H1 (cell line): ENCODE data around the gene TEKTIP1. TPM values are rescaled to one million over a fixed set of nuclear protein-coding genes. Genes with fewer than 3 reads are reported as not detected.

ENCODE experiments used
- CTCF ChIA-PET: fragments of 300-600 bp; sonication (Branson Sonifier 250); formaldehyde crosslinking; loops from one replicate; lab custom pipeline; 2021; ENCODE audit not compliant: partially characterized antibody; lab: Charles Lee
- POLR2A ChIA-PET: fragments of 300-600 bp; sonication (Branson Sonifier 250); formaldehyde crosslinking; loops from one replicate; lab custom pipeline; 2021; ENCODE audit warnings: inconsistent platforms; ENCODE audit not compliant: partially characterized antibody; lab: Charles Lee
- DNase-seq, 2 experiments: peaks; one replicate each; pipeline versions ENCODE4 v3.0.0 to v3.0.0-alpha.2; 2010 to 2022; ENCODE audit warnings: low spot score in 2 of 2, low read depth in 1 of 2, mixed read lengths in 1 of 2
- FAIRE-seq: peaks from 2 replicates; lab custom pipeline; 2011; peaks lifted over from hg19 to GRCh38; lab: Jason Lieb, UNC
- H2AFZ ChIP-seq: 2 replicates; pipeline ENCODE4 v1.8.1; 2012; ENCODE audit warnings: low read length, inconsistent platforms
- H2AK5ac ChIP-seq: 2 replicates; pipeline ENCODE4 v1.6.1; 2013; ENCODE audit warnings: low read depth, low read length
- H2BK120ac ChIP-seq: replicated peaks from 2 replicates; pipeline ENCODE3; 2013; ENCODE audit warnings: low read depth, low read length, inconsistent platforms
- H2BK12ac ChIP-seq: 2 replicates; pipeline ENCODE4 v1.6.1; 2013; ENCODE audit warnings: low read depth, low read length
- H2BK15ac ChIP-seq: 2 replicates; pipeline ENCODE4 v1.6.1; 2013; ENCODE audit warnings: low read length
- H2BK20ac ChIP-seq: 2 replicates; pipeline ENCODE4 v1.6.1; 2013; ENCODE audit warnings: low read length
- H2BK5ac ChIP-seq: 2 replicates; pipeline ENCODE4 v1.6.1; 2013; ENCODE audit warnings: low read depth, low read length
- H3K14ac ChIP-seq: 2 replicates; pipeline ENCODE4 v1.6.1; 2013; ENCODE audit warnings: inconsistent platforms; ENCODE audit not compliant: insufficient read length
- H3K18ac ChIP-seq: 2 replicates; pipeline ENCODE4 v1.6.1; 2013; ENCODE audit warnings: low read length; ENCODE audit errors: extremely low read depth
- H3K23ac ChIP-seq: 2 replicates; pipeline ENCODE4 v1.6.1; 2013; ENCODE audit warnings: inconsistent platforms; ENCODE audit not compliant: insufficient read length
- H3K23me2 ChIP-seq: 2 replicates; pipeline ENCODE4 v1.6.1; 2013; ENCODE audit warnings: low read depth, low read length
- H3K27ac ChIP-seq: 2 replicates; pipeline ENCODE4 v1.6.1; 2011; ENCODE audit warnings: low read depth, low read length, inconsistent platforms
- H3K27me3 ChIP-seq, 4 experiments: replicated peaks in 1 of 4; 1 replicate in 1 of 4; 2 replicates in 3 of 4; pipeline versions ENCODE4 v1.6.1 to v1.8.1; 2011 to 2013; ENCODE audit warnings: low read length in 3 of 4, mild to moderate bottlenecking in 3 of 4, inconsistent platforms in 2 of 4, mixed read lengths in 2 of 4, moderate library complexity in 1 of 4; ENCODE audit not compliant: control insufficient read depth in 3 of 4, insufficient read depth in 3 of 4; ENCODE audit errors: extremely low read depth in 1 of 4
- H3K36me3 ChIP-seq, 4 experiments: 2 replicates each; pipeline versions ENCODE4 v1.6.1 to v1.8.1; 2011 to 2013; ENCODE audit warnings: mild to moderate bottlenecking in 4 of 4, low read length in 3 of 4, moderate library complexity in 2 of 4, control low read depth in 1 of 4, inconsistent platforms in 1 of 4; ENCODE audit not compliant: insufficient read depth in 4 of 4, control insufficient read depth in 2 of 4
- H3K4ac ChIP-seq: replicated peaks from 2 replicates; pipeline ENCODE3; 2013; ENCODE audit warnings: low read length, low read depth, mixed read lengths, inconsistent platforms; ENCODE audit not compliant: insufficient read length
- H3K4me1 ChIP-seq, 4 experiments: replicated peaks in 1 of 4; 1 replicate in 1 of 4; 2 replicates in 3 of 4; pipeline versions ENCODE4 v1.6.1 to v1.8.1; 2011 to 2013; ENCODE audit warnings: low read length in 3 of 4, inconsistent platforms in 2 of 4, mixed read lengths in 1 of 4; ENCODE audit not compliant: insufficient read depth in 4 of 4, control insufficient read depth in 3 of 4
- H3K4me2 ChIP-seq, 2 experiments: 2 replicates each; pipeline versions ENCODE4 v1.6.1 to v1.8.1; 2011 to 2013; ENCODE audit warnings: low read depth in 2 of 2, low read length in 2 of 2, control low read depth in 1 of 2, inconsistent platforms in 1 of 2, mild to moderate bottlenecking in 1 of 2; ENCODE audit not compliant: insufficient read depth in 1 of 2
- H3K4me3 ChIP-seq, 4 experiments: fragments of 200-600, 300-600 bp in 1 of 4; sonication (generic), shearing (Covaris generic), sonication (Bioruptor Twin) in 1 of 4; 2 replicates each; pipeline versions ENCODE4 v1.5.1 to v1.8.1; 2011 to 2016; ENCODE audit warnings: low read length in 4 of 4, low read depth in 3 of 4, control low read depth in 2 of 4, inconsistent platforms in 2 of 4, mild to moderate bottlenecking in 2 of 4, mixed read lengths in 1 of 4, moderate library complexity in 1 of 4; ENCODE audit not compliant: insufficient read depth in 2 of 4; ENCODE audit errors: extremely low read depth in 1 of 4
- H3K56ac ChIP-seq: replicated peaks from 2 replicates; pipeline ENCODE3; 2013; ENCODE audit warnings: low read depth, mild to moderate bottlenecking, mixed read lengths, low read length, inconsistent platforms; ENCODE audit not compliant: insufficient read length
- H3K79me1 ChIP-seq: 2 replicates; pipeline ENCODE4 v1.6.1; 2013; ENCODE audit warnings: low read depth, low read length, control low read depth
- H3K79me2 ChIP-seq, 2 experiments: 2 replicates each; pipeline versions ENCODE4 v1.6.1 to v1.8.1; 2012 to 2013; ENCODE audit warnings: low read length in 2 of 2, mild to moderate bottlenecking in 2 of 2, inconsistent platforms in 1 of 2; ENCODE audit not compliant: insufficient read depth in 2 of 2, control insufficient read depth in 1 of 2
- H3K9ac ChIP-seq, 4 experiments: replicated peaks in 1 of 4; 1 replicate in 1 of 4; 2 replicates in 3 of 4; pipeline versions ENCODE4 v1.6.1 to v1.8.1; 2011 to 2013; ENCODE audit warnings: low read depth in 3 of 4, low read length in 3 of 4, control low read depth in 2 of 4, mild to moderate bottlenecking in 2 of 4, moderate library complexity in 2 of 4, inconsistent platforms in 1 of 4; ENCODE audit errors: extremely low read depth in 1 of 4
- H3K9me3 ChIP-seq, 2 experiments: 2 replicates each; pipeline versions ENCODE4 v1.6.1 to v1.8.1; 2012 to 2013; ENCODE audit warnings: mild to moderate bottlenecking in 2 of 2, moderate library complexity in 2 of 2, control low read depth in 1 of 2, inconsistent platforms in 1 of 2, low read depth in 1 of 2, low read length in 1 of 2, mixed read lengths in 1 of 2; ENCODE audit not compliant: insufficient read depth in 2 of 2
- H4K20me1 ChIP-seq, 2 experiments: replicated peaks in 1 of 2; 2 replicates each; pipeline versions ENCODE3 to v1.8.1; 2011 to 2013; ENCODE audit warnings: inconsistent platforms in 2 of 2, low read length in 2 of 2, mild to moderate bottlenecking in 1 of 2; ENCODE audit not compliant: insufficient read depth in 2 of 2, control insufficient read depth in 1 of 2
- H4K5ac ChIP-seq: 2 replicates; pipeline ENCODE4 v1.6.1; 2013; ENCODE audit warnings: low read length, low read depth, mixed read lengths, inconsistent platforms; ENCODE audit not compliant: insufficient read length
- H4K8ac ChIP-seq: 2 replicates; pipeline ENCODE4 v1.8.0; 2013; ENCODE audit warnings: mild to moderate bottlenecking, moderate library complexity, low read length, inconsistent platforms; ENCODE audit not compliant: insufficient read depth; ENCODE audit errors: extremely low read depth
- H4K91ac ChIP-seq: replicated peaks from 2 replicates; pipeline ENCODE3; 2013; ENCODE audit warnings: low read length, mixed read lengths, inconsistent platforms; ENCODE audit not compliant: insufficient read length
- BACH1 ChIP-seq: IDR thresholded peaks from 2 replicates; pipeline ENCODE4 v1.6.1; 2012; ENCODE audit warnings: low read length, improper control_type of control experiment
- CHD1 ChIP-seq: IDR thresholded peaks from 2 replicates; pipeline ENCODE4 v1.6.1; 2012; ENCODE audit warnings: low read depth, low read length, improper control_type of control experiment
- RFX5 ChIP-seq: IDR thresholded peaks from 2 replicates; pipeline ENCODE4 v1.6.1; 2011; ENCODE audit warnings: low read depth, low read length, improper control_type of control experiment, borderline replicate concordance
- RNF2 ChIP-seq: fragments of 200-900, 300-1000 bp; sonication (generic); IDR thresholded peaks from 2 replicates; pipeline ENCODE4 v1.7.1; 2016; ENCODE audit warnings: borderline replicate concordance, low read depth, mild to moderate bottlenecking, antibody characterized with exemption, low read length; ENCODE audit not compliant: poor library complexity, severe bottlenecking; ENCODE audit errors: missing control alignments
- TAF1 ChIP-seq: IDR thresholded peaks from 2 replicates; pipeline ENCODE4 v1.6.1; 2011; ENCODE audit warnings: mild to moderate bottlenecking, low read depth, low read length
- TCF12 ChIP-seq: IDR thresholded peaks from 2 replicates; pipeline ENCODE4 v1.6.1; 2011; ENCODE audit warnings: low read depth, mild to moderate bottlenecking, low read length
- whole genome bisulfite sequencing, 2 experiments: shearing (Covaris generic) in 1 of 2; methylation state at CpG; one replicate each; pipeline versions ENCODE4 v1.1.6 to v1.1.7; 2013 to 2015; ENCODE audit warnings: low lambda C conversion rate in 2 of 2, mixed read lengths in 2 of 2, inconsistent platforms in 1 of 2, low coverage in 1 of 2, missing lambda C conversion rate in 1 of 2; ENCODE audit not compliant: insufficient replicate concordance in 2 of 2, insufficient coverage in 1 of 2, insufficient read length in 1 of 2; ENCODE audit errors: extremely low coverage in 1 of 2, missing lambda C conversion rate in 1 of 2; 5-methylcytosine and 5-hydroxymethylcytosine counted together
- polyA plus RNA-seq, 7 experiments: library from polyadenylated mRNA; depleted of rRNA in 3 of 7; stranded (reverse) in 5 of 7; unstranded in 2 of 7; fragments of >200 nt in 5 of 7; fragments of 200-250 nt in 2 of 7; gene quantifications; 1 replicate in 5 of 7; 2 replicates in 1 of 7; 4 replicates in 1 of 7; pipeline versions ENCODE4 v1.2.1 to v1.2.3, GENCODE V29; 2011 to 2013; ENCODE audit warnings: missing spikeins in 2 of 7, mixed read lengths in 2 of 7
- total RNA-seq: library from RNA; stranded (reverse); fragmentation: NEBNext Ultra II Directional; extraction: Animal tissue kit (Norgen Biotek cat#: 25700); gene quantifications from 2 replicates; pipeline ENCODE4 v1.2.1, GENCODE V29; 2021
- TF ChIP-seq, protein P1 (sequence below): IDR thresholded peaks from 2 replicates; pipeline ENCODE4 v1.6.1; 2011; ENCODE audit warnings: low read length, improper control_type of control experiment

Gene TEKTIP1
- total and polyA plus RNA-seq, 2 of the 8 experiments (the other 6 are each of a cell fraction or from before 2014, with no cell fraction given), result 1.1 TPM; not detected in 1

DNA sequence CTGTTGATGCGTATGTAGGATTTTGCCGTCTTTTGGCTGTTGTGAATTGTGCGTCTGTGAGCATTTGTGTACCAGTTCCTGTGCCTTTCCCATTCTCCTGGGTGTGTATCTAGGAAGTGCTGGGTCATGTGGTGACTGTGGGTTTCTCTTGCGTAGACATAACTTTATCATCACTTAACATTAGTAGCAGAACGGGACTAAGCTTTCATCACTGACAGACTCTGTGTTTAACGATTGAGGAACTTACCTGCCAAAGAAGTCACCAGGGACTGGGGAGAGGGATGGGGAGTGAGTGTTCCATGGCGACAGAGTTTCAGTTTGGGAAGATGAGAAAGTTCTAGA is 17.9 kb upstream of the TEKTIP1 start:
- Histone ChIP-seq H3K56ac (no peak overlapping the region), H4K91ac (no peak overlapping the region), H3K4me1 (peaks cover 0 to 29% (median 20%) of the 10 kb centered on the region in 4 experiments; a peak in 6 of 7 replicates), H3K18ac (no peak overlapping the region), H3K79me2 (peaks cover 0 to 43% of the 10 kb centered on the region in 2 experiments; a peak in 3 of 4 replicates), H4K5ac (no peak overlapping the region), H2AK5ac (no peak overlapping the region; the same call in 1 of the 2 replicates), H2BK15ac (no peak overlapping the region), H2AFZ (no peak overlapping the region), H3K36me3 (peaks cover 0 to under 1% (median 0%) of the 10 kb centered on the region in 4 experiments; a peak in 1 of 8 replicates), H2BK20ac (no peak overlapping the region), H2BK5ac (peak overlapping the region; percentile 47; the same call in 1 of the 2 replicates), H3K9ac (no peak overlapping the region), H3K23ac (no peak overlapping the region), H3K79me1 (peaks cover 5% of the 10 kb centered on the region; the same call in 1 of the 2 replicates), H4K20me1 (peaks cover 0 to 14% of the 10 kb centered on the region in 2 experiments), H3K4me2 (no peak overlapping the region), H3K9me3 (no peaks in the 10 kb centered on the region), H4K8ac (no peak overlapping the region), H2BK120ac (no peak overlapping the region), H2BK12ac (peak overlapping the region; percentile 77; the same call in 1 of the 2 replicates), H3K4ac (no peak overlapping the region), H3K4me3 (no peak overlapping the region), H3K23me2 (no peaks in the 10 kb centered on the region), H3K27ac (no peak overlapping the region), H3K27me3 (no peaks in the 10 kb centered on the region), H3K14ac (no peak overlapping the region)
- TF ChIP-seq RFX5, result no peak
- TF ChIP-seq CHD1, result no peak
- TF ChIP-seq, protein P1, sequence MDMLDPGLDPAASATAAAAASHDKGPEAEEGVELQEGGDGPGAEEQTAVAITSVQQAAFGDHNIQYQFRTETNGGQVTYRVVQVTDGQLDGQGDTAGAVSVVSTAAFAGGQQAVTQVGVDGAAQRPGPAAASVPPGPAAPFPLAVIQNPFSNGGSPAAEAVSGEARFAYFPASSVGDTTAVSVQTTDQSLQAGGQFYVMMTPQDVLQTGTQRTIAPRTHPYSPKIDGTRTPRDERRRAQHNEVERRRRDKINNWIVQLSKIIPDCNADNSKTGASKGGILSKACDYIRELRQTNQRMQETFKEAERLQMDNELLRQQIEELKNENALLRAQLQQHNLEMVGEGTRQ, result no peak
- no peak for TF ChIP-seq TAF1
- no peak for TF ChIP-seq BACH1
- TF ChIP-seq TCF12, result no peak
- no peak for TF ChIP-seq RNF2
- POLR2A ChIA-PET, result interaction anchor here (1.4 to 1.5 kb wide), 2 partner anchors 8 to 11 kb away, joined by 4 to 7 read pairs; no protein-coding TSS in a partner anchor
- DNase-seq, result no peak
- no peak for FAIRE-seq
- WGBS, 2 experiments, result 96% methylated on average over 7 of the region's 7 CpGs; no CpG with 5 or more reads in 1 of the 2 experiments
- CTCF ChIA-PET, result interaction anchor here (0.6 to 4.7 kb wide), 7 partner anchors 8 to 129 kb away, joined by 3 to 15 read pairs (median 3); no protein-coding TSS in a partner anchor
